MCF 10A (cell line): ENCODE measurements around the gene SPINT1. TPM values are rescaled to one million over a fixed set of nuclear protein-coding genes. Genes with fewer than 3 reads are reported as not detected.

Experiments
- BruUV-seq: library from RNA; stranded (reverse); fragments of 400-500 nt; replicated peaks from 2 replicates; lab custom pipeline; 2021; lab: Mats Ljungman, UMichigan
- CTCF ChIA-PET: fragments of 300-600 bp; sonication (Branson Sonifier 250); formaldehyde crosslinking; extraction: SDS; loops from one replicate; lab custom pipeline; 2021; ENCODE audit warnings: antibody characterized with exemption, inconsistent platforms; lab: Yijun Ruan, JAX
- POLR2A ChIA-PET: fragments of 300-600, 350-650 bp; sonication (Branson Sonifier 250); formaldehyde crosslinking; extraction: SDS; loops from one replicate; lab custom pipeline; 2020; ENCODE audit warnings: antibody characterized with exemption, inconsistent platforms; lab: Yijun Ruan, JAX
- DNase-seq: peaks from one replicate; pipeline ENCODE4 v3.0.0-alpha.2; 2018; ENCODE audit not compliant: unreplicated experiment
- H3K27ac Mint-ChIP-seq: one replicate; pipeline ENCODE4 v1.8.0; 2022; ENCODE audit warnings: mild to moderate bottlenecking, low read depth, mixed read lengths; ENCODE audit not compliant: unreplicated experiment
- H3K27me3 Mint-ChIP-seq: one replicate; pipeline ENCODE4 v1.8.0; 2022; ENCODE audit warnings: mixed read lengths; ENCODE audit not compliant: insufficient read depth, unreplicated experiment
- H3K36me3 Mint-ChIP-seq: one replicate; pipeline ENCODE4 v1.8.0; 2022; ENCODE audit warnings: mild to moderate bottlenecking, moderate library complexity, mixed read lengths; ENCODE audit not compliant: insufficient read depth, unreplicated experiment
- H3K4me1 Mint-ChIP-seq: one replicate; pipeline ENCODE4 v1.8.0; 2022; ENCODE audit warnings: mixed read lengths; ENCODE audit not compliant: insufficient read depth, unreplicated experiment
- H3K4me3 Mint-ChIP-seq: one replicate; pipeline ENCODE4 v1.8.0; 2022; ENCODE audit warnings: mild to moderate bottlenecking, moderate library complexity, mixed read lengths; ENCODE audit not compliant: unreplicated experiment
- H3K9me3 Mint-ChIP-seq: one replicate; pipeline ENCODE4 v1.8.0; 2022; ENCODE audit warnings: mixed read lengths; ENCODE audit not compliant: unreplicated experiment
- CTCF ChIP-seq: fragments of 200-600 bp; IDR thresholded peaks from one replicate; pipeline ENCODE4 v1.8.0; 2022; ENCODE audit warnings: antibody characterized with exemption, mild to moderate bottlenecking; ENCODE audit not compliant: unreplicated experiment
- intact Hi-C: fragments of 100-400 bp; cut with micrococcal nuclease; formaldehyde crosslinking; loops from 2 replicates; pipeline ENCODE4 v1.14.1; 2022
- total RNA-seq: library from RNA; stranded (reverse); gene quantifications from 2 replicates; pipeline ENCODE4 v1.2.3, GENCODE V29; 2022

SPINT1 gene
- total RNA-seq, 1 experiment from 2014 or later = 57.9 TPM

GRCh38 chr15:40843261-40843884, 475 bp upstream of the SPINT1 start:
- Mint-ChIP-seq H3K36me3 (peaks cover 4% of the 10 kb centered on the region), H3K27ac (no peak overlapping the region), H3K4me1 (peaks cover 29% of the 10 kb centered on the region), H3K4me3 (peak overlapping the region; percentile 96), H3K27me3 (no peaks in the 10 kb centered on the region), H3K9me3 (no peaks in the 10 kb centered on the region)
- DNase-seq = no peak
- ChIA-PET POLR2A (interaction anchor here (0.7 to 5.5 kb wide), 31 partner anchors 8 to 570 kb away, joined by 3 to 58 read pairs (median 6); partner anchors contain the start of genes C15orf62, CCDC32, DNAJC17 and GCHFR), CTCF (interaction anchor here (0.6 to 9.3 kb wide), 10 partner anchors 15 to 463 kb away, joined by 3 to 130 read pairs (median 4); no protein-coding TSS in a partner anchor)
- intact Hi-C loops = no loop called here
- no peak for TF ChIP-seq CTCF
- no TSS peak for BruUV-seq

- Mint-ChIP-seq H3K27me3 (no peaks in the 10 kb centered on the region), H3K4me1 (peaks cover 29% of the 10 kb centered on the region), H3K4me3 (peak overlapping the region; percentile 96), H3K27ac (peak overlapping the region; percentile 82), H3K9me3 (no peaks in the 10 kb centered on the region), H3K36me3 (peaks cover 16% of the 10 kb centered on the region)
- intact Hi-C loops = no loop called here
- POLR2A ChIA-PET = interaction anchor here (0.7 to 5.5 kb wide), 25 partner anchors 9 to 280 kb away, joined by 3 to 58 read pairs (median 7); partner anchors contain the start of genes C15orf62, CCDC32, DNAJC17 and GCHFR
- BruUV-seq = TSS peak; percentile 41
- no peak for TF ChIP-seq CTCF
- CTCF ChIA-PET = interaction anchor here (0.6 to 9.3 kb wide), 11 partner anchors 14 to 78 kb away, joined by 3 to 130 read pairs (median 3); partner anchors contain the start of gene C15orf62
- DNase-seq = no peak
Measured at GRCh38 chr15:40844696-40845030, 815 bp downstream of the SPINT1 start.

DNA sequence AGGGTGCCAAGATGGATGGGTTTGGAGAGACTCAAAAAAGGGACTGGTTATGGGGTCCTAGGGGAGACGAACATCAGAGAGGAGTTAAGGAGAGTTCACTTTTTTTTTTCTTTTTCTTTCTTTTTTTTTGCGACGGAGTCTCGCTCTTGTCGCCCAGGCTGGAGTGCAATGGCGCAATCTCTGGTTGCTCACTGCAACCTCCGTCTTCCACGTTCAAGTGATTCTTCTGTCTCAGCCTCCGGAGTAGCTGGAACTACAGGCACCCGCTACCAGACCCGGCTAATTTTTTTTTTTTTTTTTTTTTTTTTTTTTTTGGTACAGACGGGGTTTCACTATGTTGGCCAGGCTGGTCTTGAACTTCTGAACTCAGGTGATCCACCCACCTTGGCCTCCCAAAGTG, 1.2 kb downstream of the SPINT1 start:
- ChIA-PET POLR2A (interaction anchor here (0.7 to 5.5 kb wide), 24 partner anchors 10 to 280 kb away, joined by 3 to 58 read pairs (median 8); partner anchors contain the start of genes C15orf62, CCDC32, DNAJC17 and GCHFR), CTCF (interaction anchor here (0.6 to 9.3 kb wide), 6 partner anchors 14 to 75 kb away, joined by 3 to 130 read pairs (median 4); partner anchors contain the start of gene C15orf62)
- peak; percentile 53 for DNase-seq
- intact Hi-C loops = no loop called here
- Mint-ChIP-seq H3K36me3 (peaks cover 20% of the 10 kb centered on the region), H3K27ac (peak overlapping the region; percentile 82), H3K4me3 (peak overlapping the region; percentile 96), H3K27me3 (no peaks in the 10 kb centered on the region), H3K9me3 (no peaks in the 10 kb centered on the region), H3K4me1 (peaks cover 29% of the 10 kb centered on the region)
- no TSS peak for BruUV-seq
- no peak for TF ChIP-seq CTCF
